ENCODE results near the gene ANO8. TPM values are rescaled to one million over a fixed set of nuclear protein-coding genes. Genes with fewer than 3 reads are reported as not detected.

The ANO8 gene
- total RNA-seq, 1 donor = 5.1 TPM

DNA sequence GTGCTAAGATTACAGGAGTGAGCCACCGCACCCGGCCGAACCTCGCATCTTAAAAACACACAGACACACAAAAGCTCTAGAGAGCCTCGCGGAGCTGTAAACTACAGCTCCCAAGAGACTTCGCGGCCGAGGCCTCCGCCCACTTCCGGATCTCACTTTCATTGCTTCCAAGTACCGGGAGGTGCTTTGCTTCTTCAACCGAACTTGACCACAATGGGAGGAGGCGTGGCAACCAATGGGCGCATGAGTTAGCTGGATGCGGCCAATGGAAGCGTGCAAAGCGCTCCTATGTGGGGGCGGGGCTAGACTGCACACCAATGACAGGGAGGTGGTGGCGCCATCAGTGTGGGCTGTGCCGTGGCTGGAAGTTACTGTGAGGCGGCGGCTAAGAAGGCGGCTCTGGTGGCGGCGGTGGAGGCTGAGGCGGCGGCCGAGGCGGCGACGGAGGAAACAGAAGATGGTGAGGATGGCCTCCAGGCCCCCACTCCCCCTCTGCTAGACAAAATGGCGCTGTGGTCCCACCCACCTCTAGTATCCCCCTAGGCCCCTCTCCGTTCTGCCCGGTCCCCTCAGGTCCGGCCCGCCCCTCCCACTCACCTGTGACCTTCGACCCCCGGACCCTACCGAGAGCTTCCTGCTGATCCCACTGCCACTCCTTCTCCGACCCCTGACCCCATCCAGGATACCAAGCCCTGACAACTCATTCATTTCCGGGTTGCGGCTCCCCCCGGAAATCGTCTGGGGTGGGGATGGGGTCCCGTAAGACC, 25.3 kb downstream of the ANO8 start, which contains the start of gene DDA1:
Gene DDA1, plus strand, starts transcription at position 366 of the 767 bp plus-strand sequence. Its CDS starts 92 bp downstream, at position 458.
- Histone ChIP-seq H3K27me3 (ENCODE audit: insufficient read depth, low read length) (no peaks in the 10 kb centered on the region), H3K79me2 (ENCODE audit: insufficient read depth, low read length) (peaks cover 59% of the 10 kb centered on the region), H3K4me3 (ENCODE audit: insufficient read depth, low read length) (peak within 1 kb of the TSS; percentile 100), H3K4me1 (ENCODE audit: insufficient read depth, low read length) (peaks cover 39% of the 10 kb centered on the region), H3K36me3 (ENCODE audit: insufficient read depth, low read length) (peaks cover 17% of the 10 kb centered on the region), H4K20me1 (ENCODE audit: insufficient read depth, low read length) (peaks cover 34% of the 10 kb centered on the region), H2AFZ (ENCODE audit: low read length) (peak within 1 kb of the TSS; percentile 80), H3K4me2 (ENCODE audit: insufficient read depth, low read length) (peak within 1 kb of the TSS; percentile 99), H3K27ac (ENCODE audit: low read depth, low read length) (peak within 1 kb of the TSS; percentile 78), H3K9me3 (ENCODE audit: low read depth, low read length) (no peaks in the 10 kb centered on the region)
- TF ChIP-seq, protein P1, sequence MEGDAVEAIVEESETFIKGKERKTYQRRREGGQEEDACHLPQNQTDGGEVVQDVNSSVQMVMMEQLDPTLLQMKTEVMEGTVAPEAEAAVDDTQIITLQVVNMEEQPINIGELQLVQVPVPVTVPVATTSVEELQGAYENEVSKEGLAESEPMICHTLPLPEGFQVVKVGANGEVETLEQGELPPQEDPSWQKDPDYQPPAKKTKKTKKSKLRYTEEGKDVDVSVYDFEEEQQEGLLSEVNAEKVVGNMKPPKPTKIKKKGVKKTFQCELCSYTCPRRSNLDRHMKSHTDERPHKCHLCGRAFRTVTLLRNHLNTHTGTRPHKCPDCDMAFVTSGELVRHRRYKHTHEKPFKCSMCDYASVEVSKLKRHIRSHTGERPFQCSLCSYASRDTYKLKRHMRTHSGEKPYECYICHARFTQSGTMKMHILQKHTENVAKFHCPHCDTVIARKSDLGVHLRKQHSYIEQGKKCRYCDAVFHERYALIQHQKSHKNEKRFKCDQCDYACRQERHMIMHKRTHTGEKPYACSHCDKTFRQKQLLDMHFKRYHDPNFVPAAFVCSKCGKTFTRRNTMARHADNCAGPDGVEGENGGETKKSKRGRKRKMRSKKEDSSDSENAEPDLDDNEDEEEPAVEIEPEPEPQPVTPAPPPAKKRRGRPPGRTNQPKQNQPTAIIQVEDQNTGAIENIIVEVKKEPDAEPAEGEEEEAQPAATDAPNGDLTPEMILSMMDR (IDR thresholded peaks at IDR 0.05; ENCODE audit: extremely low read depth, low read depth, low read length) = no peak
- DNase-seq (ENCODE audit: insufficient read length, low spot score, missing footprints) = peak; percentile 100

DNA sequence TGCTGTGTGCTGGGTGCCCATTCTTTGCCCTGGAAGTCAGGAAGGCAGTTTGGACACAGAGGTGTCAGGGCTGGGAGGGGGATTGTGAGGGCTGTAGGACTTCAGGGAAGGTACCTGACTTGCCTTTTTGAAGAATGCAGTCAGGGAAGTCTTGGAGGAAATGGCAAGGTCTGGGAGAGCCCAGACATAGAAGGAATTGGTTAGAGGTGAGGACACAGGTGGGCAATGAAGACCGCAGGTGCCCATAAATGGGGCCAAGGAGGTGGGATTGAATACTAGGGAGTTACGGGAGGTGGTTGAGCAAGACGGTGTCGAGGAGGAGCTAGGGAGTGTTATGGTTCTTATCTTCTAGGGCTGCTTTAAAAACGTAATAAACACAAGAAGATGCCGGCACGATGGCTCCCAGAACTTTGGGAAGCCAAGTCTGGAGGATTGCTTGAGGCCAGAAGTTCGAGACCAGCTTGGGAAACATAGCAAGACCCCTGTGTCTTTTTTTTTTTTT, 26.7 kb downstream of the ANO8 start:
- peak; percentile 30 for DNase-seq (ENCODE audit: insufficient read length, low spot score, missing footprints)
- Histone ChIP-seq H4K20me1 (ENCODE audit: insufficient read depth, low read length) (peaks cover 26% of the 10 kb centered on the region), H3K79me2 (ENCODE audit: insufficient read depth, low read length) (peaks cover 46% of the 10 kb centered on the region), H3K4me2 (ENCODE audit: insufficient read depth, low read length) (no peak overlapping the region), H3K4me3 (ENCODE audit: insufficient read depth, low read length) (no peak overlapping the region), H3K9me3 (ENCODE audit: low read depth, low read length) (no peaks in the 10 kb centered on the region), H3K36me3 (ENCODE audit: insufficient read depth, low read length) (peaks cover 9% of the 10 kb centered on the region), H3K4me1 (ENCODE audit: insufficient read depth, low read length) (peaks cover 49% of the 10 kb centered on the region), H3K27me3 (ENCODE audit: insufficient read depth, low read length) (no peaks in the 10 kb centered on the region), H2AFZ (ENCODE audit: low read length) (no peak overlapping the region), H3K27ac (ENCODE audit: low read depth, low read length) (no peak overlapping the region)
- TF ChIP-seq, protein P1 (IDR thresholded peaks at IDR 0.05; ENCODE audit: extremely low read depth, low read depth, low read length) = no peak

DNA sequence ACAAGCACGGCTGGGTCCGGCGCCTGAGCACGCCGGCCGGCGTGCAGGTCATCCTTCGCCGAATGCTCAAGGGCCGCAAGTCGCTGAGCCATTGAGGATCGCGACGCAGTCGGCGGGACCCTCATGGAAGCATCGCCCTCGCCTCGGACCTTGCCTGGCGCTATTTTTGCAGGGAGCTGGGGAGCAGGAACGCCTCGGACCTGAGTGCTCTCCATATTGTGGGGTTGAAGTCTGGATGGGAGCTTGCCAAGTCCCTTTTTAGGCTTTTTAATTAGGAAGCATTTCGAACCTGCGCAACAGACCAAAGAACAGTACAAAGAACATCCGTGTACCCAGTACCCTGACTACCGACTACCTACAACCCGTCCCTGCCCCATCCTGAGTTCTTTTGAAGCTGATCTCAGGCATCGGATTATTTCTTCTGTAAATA, 28.4 kb downstream of the ANO8 start:
- TF ChIP-seq, protein P1 (IDR thresholded peaks at IDR 0.05; ENCODE audit: extremely low read depth, low read depth, low read length) = no peak
- H3K36me3 ChIP-seq (ENCODE audit: insufficient read depth, low read length) = no peaks in the 10 kb centered on the region
- peaks cover 33% of the 10 kb centered on the region for H3K79me2 ChIP-seq (ENCODE audit: insufficient read depth, low read length)
- H3K4me3 ChIP-seq (ENCODE audit: insufficient read depth, low read length) = peak overlapping the region; percentile 99
- DNase-seq (ENCODE audit: insufficient read length, low spot score, missing footprints) = peak; percentile 71
- peaks cover 43% of the 10 kb centered on the region for H3K4me1 ChIP-seq (ENCODE audit: insufficient read depth, low read length)
- H3K27ac ChIP-seq (ENCODE audit: low read depth, low read length) = peak overlapping the region; percentile 68
- H4K20me1 ChIP-seq (ENCODE audit: insufficient read depth, low read length) = peaks cover 11% of the 10 kb centered on the region
- peak overlapping the region; percentile 88 for H3K4me2 ChIP-seq (ENCODE audit: insufficient read depth, low read length)
- no peaks in the 10 kb centered on the region for H3K9me3 ChIP-seq (ENCODE audit: low read depth, low read length)
- peak overlapping the region; percentile 99 for H2AFZ ChIP-seq (ENCODE audit: low read length)
- no peaks in the 10 kb centered on the region for H3K27me3 ChIP-seq (ENCODE audit: insufficient read depth, low read length)

All from osteoblast (primary cell).